ENCODE data around the gene ARID5A.

Gene ARID5A

DNA sequence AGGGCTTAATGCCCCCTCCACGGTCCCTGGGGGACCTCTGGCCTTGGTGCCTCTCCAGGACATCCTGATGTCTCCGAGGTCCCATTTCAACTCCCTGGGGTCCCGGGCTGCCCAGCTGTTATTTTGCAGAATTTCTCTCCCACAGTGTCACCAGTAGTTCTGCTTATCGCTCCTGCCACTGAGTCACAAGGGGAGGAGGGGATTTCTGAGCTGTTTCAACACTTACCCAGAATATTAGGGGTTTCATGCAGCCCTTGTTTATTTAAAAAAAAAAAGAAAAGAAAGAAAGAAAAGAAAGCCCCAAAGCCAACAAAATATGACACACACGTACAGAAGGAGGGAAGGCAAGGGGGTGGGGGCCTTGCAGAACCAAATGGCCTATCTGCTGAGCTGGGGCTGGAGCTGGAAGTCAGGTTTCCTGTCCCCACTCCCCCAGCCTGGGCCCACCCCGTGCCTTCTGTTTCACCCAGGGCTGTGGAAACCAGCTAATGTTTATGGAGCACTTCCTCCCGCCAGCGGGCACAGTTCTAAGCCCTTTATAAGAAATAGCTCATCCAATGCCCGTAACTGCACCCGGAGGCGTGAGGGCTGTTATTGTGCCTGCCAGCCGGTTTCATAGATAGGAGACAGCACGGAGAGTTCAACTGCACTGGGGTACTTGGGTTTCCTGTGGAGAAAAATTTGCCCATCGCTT lies 8.4 kb upstream of the ARID5A start:
- peak; percentile 84 to 85 for DNase-seq

DNA sequence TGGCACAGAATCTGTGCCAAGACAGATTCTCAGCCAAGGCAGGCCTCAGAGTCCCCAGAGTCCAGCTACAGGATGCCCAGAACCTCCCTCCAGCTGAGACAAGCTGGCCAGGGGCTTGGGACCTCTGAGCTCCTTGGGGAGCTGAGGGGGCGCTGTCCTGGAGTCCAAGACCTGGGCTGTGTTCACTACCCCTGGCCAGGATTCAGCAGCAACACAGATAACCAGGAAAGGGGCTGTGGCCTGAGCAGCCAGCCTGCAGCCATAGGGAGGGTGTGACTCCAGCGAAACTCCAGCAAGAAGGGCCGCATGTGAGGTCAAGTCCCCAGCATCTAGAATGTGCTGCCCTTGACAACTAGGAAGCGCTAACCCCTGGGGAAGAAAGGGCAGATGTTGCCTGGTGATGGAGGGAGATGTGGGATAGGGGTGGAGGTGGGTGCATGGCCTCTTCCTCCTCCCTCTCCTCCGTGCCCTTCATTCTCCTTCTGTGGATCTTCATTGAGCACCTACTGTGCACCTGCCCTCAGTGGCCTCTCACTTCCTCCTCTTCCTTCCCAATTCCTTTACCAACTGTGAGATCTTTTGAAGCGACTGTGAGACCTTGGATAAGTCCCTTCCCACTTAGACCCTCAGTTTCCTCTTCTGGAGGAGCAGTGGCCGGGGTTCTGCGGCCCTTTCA lies 7.7 kb upstream of the ARID5A start:
- no peak for DNase-seq

DNA sequence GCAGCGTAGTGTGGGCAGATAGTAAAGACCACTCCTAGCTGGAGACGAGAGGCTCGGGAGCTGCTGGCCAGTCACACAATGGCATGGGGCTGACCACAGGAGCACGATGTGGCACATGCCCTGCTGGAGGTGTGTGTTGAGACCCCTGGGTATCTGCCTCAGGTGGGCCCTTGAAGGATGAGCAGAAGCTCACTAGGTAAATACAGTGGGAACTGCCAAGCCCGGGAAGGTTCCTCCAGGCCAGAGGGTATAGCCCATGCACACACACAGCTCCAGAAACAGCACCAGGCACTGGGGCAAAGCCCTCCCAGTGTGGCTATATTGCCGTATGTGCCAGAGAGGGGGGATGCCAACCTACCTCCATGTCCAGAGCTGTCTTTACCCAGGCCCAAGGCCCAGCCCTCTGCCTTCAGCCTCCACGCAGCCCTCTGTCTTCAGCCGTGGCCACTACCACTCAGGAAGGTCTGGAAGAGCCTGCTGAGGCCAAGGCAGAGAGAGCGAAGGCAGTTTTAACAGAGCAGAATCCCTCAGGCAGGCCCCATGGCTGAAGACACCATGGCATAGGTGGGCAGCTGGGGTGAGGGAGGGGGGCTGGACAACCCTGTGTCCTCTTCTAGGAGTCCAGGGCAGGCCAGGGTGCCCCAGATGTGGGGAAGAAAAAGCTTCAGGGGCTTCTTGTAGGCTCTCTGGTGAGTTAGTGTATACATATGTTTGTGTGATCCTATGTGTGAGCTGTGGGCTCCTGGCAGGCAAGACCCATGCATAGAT lies 7.0 kb upstream of the ARID5A start:
- no peak for DNase-seq

DNA sequence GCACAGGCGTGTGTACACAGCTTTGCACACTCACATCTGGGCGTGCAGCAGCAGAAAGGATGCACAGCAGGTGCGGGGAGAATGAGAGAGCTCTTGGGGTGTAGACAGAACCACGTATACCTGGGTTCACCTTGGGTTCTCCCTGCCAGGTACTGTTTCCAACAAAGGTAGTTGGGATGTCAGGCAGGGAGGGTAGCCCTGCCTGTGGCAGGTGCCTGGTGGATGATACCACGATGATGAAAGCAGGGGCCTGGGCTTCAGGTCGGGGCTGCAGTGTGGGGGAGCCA lies 6.5 kb upstream of the ARID5A start:
- DNase-seq, result no peak

DNA sequence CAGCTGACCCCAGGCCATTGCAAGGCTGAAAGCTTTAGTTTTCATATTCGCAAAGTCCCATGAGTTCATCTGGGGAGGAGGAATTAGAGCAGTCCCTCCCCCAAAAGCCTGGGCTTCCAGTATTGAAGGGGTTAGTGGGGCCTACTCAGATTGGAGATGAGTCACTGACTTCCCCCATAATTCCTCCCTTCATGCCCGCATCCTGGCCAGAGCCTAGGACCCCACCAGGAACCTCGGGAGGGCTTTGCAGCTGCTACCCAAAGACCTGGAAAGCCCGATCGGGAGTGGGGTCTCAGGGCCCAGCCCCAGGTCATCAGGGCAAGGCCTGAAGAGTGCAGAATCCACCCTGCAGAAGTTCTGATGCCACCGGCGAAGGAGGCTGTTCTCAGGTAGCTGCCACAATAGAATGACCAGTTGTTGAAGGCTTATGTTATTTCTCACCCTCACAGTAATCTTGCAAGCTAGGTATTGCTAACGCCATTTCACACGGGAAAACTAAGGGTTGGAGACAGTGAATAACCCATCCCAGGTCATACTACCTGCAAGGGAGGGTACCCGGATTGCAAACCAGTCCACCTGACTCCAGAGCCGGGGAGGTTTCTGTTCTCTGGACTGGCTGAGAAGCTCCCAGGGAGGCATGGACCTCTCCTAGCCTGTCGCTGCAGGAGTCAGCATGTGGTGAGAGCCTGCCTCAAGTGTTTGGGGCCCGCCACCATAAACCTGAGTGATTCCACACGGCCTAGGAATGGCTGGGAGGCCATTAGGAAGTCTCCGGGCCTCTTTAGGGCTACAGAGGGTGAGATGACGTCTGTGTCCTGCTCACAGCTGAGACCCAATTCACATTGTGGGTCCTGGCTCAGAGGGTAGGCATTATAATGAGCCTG lies 5.8 kb upstream of the ARID5A start:
- no peak for DNase-seq

DNA sequence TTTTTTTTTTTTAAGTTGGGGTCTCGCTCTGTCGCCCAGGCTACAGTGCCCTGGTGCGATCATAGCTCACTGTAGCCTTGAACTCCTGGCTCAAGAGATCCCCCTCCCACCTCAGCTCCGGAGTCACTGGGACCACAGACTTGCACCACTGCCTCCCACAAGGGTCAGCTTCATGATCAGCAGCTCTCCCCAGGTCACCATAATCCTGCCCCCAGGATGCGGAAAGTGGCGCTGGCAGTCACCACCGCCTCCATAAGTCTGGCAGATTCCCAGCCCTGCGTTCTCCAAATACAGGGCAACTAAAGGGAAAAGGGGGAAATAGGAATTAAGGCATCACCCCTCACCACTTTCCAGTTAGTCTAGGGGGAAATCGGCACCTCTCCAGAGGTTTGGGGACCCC lies 5.2 kb upstream of the ARID5A start:
- no peak for DNase-seq

DNA sequence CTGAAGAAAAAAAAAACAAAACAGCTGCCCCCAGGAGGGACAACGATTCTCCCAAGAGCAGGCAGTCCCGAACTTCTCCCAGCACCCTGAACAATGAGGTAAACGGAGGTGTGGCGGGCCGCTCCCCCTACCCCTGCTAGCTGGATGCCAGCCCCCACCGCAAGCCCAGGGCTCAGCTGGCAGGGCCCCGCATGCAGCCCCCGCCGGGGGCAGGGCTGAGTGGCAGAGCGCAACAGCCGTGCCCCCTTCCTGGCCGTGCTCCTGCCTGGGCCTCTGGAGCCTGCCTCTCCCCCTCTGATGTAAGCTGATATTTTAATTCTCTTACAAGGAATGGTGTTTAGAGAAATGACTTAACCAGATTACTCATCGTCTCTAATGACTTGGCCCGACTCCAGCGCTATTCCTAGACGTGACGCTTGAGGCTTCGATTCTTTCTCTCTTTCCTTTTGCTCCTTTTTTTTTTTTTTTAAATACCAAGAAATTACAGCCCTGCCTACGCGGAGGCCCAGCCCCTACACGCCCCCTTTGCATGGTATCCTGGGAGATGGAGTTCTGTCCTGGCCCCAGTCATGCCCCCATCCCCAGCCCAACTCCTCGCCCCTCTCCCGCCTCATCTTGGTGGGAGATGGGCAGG lies 4.6 kb upstream of the ARID5A start:
- peak; percentile 92 to 94 for DNase-seq

DNA sequence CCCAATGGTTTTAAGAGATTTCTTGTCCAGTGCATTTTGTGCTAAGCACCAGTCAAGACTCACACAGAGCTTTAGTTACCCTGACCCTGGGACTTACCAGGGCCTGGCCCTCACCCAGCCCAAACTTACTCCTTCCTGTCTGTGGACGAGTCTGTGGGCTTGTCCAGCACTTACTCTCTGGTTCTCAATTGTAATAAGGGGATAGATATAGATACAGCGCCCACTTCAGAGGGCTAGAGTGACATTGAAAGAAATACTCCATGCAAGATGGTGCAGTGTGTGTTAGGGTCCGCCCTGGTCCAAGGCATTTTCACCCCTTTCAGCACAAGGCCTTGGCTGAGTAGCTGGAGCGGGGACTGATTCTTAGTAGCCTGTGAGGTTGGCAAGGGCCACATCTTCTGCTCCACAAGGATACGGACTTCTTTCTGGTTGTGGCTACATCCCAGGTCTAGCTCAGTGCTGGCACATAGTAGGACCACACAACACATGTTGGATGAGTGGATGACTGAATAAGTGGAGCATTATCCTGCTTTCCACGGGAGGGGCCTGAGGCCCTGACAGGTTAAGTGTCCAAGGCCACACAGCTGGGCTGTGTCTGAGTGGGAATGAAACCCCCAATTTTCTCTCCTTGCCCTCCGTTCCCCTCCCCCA lies 3.8 kb upstream of the ARID5A start:
- no peak for DNase-seq

DNA sequence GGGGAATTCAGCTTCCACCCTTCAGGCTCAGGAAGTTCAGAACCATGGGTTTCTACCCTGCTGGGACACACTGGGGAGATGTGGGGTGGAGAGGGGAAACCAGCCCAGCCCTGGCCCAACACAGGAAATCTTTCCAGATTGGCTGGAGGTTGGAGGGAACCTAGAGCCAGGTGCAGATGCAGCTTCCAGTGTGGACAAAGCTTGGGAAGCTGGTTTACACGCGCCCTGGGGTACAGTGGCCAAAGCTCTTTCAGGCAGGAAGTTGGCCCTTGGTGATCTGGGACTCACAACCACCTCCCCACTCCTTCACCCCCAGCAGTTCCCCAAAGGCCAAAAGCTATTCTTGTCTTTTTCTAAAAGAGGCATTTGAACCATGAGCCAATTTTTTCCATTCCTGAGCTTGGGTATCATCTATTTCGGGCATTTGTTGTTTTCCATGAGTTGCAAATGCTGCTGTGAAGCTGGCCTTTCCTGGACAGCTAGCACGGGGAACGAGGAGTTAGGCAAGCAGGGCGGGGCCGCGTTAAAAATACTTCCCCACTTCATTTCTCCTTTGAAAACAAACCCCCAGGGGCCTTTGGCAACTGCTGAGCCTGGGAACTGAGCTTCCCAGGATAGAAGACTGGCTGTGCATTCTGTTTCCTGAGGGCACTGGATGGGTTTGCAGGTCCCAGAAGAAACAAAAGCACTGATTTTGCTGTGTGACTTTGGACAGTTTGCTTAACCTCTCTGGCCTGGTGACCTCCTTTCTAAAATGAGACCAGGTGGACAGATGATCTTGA lies 3.1 kb upstream of the ARID5A start:
- peak; percentile 13 to 46 for DNase-seq

DNA sequence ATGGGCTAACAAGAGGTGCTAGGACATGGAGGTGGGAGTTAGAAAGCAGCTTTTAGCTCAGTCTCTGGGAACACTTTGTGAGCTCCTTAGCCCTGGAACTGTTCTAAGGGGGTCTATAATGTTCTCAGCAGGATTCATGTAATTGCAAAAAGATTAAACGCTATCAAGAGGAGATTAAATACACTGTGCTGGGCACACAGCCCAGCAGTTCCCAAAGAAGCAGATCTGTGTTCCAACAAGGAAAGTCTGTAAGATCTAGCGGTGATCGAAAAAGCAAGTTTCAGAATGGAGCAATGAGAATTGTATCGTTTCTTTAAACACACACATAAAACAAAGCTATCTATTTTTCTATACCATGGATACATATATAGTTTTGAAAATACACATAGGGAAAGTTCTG lies 2.4 kb upstream of the ARID5A start:
- DNase-seq, result no peak

DNA sequence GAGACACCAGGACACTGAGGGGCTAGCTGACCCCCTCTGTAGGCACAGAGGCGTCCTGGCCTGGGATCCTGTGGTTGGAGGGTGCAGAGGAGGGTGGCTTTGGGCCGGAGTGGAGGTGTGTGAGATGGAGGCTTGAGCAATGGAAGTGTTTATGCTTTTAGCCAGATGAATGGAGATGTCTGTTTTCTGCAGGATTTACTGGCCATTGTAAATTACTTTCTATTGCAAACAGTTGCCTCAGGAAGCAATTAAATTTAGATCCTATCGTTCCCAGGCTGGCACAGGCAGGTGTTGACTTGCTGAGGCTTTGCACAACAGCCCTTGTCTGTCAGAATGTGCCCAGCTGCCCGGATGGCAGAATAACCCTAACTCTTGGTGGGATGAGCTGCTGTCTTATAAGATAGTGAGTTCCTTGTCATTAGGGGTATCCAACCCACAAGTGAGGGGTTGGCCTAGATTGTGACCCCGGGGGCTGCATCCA lies 1.8 kb upstream of the ARID5A start:
- no peak for DNase-seq

DNA sequence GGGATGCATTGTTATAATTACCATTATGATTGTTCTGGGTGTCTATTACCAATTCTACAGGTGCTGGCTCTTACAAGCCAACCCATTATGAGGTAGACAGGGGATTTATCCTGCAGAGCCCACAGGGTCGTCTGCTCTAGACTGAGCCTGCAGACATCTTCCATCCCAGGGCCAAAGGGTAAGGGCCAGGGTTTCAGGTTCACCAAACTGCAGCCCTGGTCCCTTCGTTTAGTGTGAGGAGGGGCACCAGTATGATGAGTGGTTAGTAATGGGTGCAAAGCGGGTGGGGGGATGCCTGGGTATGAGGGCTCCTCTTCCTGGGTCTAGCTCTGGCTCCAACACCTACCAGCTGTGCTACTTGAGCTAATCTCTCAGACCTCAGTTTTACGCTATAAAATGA lies 1.2 kb upstream of the ARID5A start:
- DNase-seq, result no peak

DNA sequence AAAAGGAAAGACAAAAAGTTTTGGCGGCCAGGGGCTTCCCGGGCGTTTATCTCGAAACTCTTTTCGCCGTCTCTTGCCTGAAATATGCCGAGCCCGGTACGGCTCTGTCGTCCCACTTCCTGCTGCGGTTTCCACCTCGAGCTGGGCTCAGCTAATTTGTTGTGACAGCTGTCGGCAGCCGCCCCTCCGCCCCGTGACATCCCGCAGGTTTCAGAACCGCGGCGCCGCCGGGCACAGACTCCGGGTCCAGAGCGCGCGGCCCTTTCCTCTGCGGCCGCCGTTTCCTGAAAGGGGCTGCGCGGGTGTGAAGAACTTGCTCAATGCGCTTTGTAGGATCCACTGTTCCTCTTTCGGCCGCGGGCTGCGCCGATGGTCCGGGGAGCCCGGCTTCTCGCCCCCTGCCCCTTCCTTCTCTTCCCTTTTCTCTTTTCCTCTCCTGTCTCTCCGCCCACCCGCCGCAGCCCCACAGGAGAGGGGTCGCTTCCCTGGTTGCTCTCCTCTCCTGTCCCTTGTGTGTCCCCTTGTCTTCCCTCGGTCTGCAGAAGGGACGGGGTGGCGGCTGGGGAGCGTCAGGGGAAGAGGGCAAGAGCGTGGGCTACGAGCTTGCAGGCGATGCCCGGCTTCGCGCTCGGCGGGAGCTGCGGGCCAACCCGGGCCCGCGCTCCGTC lies 648 bp downstream of the ARID5A start:
- DNase-seq, result peak; percentile 90 to 93

DNA sequence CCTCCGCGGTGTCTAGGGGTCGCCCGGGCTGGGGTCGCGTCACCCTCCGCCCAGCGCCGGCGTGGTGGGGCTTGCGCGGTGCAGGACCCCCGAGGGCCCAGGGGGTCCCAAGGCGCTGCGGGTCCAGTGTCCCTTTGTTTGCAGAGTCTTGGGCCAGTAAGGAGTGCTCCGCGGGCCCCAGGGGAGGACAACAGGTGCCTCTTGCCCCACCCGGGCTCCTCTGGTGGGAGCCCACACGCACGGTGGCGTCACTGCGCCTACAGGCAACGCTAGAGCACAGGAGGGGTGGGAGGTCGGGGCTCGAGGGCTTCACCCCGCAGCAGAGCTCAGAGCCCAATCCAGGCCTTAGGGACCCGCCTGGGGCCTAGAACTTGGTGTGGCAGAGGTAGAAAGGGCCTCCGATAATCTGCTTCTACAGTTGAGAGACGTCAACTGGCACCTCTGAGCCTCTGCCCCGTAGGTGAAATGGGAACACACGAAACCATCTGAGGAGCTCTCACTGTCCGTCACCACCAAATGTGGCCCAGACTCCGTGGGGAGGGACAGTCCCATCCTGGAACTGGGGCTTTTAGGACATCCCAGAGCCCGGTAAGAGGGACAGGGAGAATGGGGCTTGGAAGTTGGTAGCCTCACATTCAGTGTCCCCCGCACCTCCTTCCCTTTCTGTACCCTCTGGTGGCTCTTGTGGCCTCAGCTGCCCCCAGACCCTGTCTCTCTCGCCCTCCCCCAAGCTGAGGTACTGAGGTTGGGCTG lies 1.4 kb downstream of the ARID5A start:
- peak; percentile 76 to 79 for DNase-seq

DNA sequence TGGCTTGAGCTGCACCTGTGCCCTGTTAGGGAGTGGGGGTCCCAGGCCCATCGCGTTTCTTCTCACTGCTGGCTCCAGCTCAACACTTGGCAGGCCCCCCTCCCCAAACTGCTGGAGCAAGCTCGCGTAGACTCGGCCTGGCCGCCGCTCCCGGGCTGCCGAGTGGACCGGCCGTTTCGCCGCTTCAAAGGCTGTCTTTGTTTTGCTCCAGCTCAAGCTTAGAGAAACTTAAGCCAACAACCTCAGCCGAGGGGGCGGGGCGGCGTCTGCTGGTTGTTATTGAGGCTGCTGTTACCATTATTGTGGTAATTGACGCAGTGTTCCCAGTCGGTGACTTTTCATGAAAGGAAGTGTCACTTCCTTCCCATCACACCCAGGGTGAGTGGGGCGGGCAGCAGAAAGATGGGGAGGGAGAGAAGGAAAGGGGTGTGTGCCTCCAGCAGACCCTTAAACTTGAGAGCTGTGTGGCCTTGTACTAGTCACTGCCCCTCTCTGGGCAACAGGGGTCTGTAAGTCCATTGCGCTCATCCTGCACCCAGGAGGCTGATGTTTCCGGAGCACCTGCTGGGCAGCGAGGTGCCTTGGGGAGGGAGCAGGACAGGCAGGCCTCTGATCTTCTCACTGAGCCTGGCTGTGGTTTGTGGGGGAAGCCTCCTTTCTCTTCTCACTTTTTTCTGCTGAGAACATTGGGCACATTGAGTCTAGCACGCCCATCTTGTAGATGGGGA lies 2.1 kb downstream of the ARID5A start:
- DNase-seq, result peak; percentile 93 to 95

DNA sequence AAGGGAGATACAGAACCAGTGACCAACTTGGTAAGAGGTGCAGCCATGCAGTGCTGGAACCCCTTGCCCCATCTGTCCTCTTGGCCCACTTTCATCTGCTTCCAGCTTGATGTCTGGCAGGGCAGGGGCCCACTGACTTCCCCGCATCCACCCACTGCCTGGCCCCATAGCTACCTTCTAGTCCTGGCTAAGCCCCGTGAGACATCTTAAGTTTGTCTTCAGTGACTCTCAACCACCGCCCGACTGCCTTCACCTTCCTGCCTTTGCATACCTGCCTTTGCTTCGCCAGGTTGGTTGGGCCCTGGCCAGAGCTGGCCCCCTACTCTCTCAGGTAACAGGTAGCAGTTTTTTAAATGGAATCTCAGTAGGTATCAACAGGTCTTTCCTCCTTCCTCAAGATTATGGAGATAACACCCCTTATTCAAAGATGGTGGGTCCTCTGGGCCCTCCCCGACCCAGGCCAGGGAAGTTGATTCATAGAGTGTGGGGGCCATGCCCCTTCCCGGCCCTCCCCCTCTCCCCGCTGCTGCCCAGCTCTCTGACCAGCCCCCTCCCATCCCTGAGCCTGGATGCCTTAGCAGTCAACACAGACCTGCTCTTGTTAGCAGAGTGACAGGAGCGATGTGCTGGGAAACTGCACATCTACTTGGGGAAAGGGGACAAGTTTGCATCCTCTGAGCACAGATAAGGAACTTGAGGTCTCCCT lies 2.8 kb downstream of the ARID5A start:
- no peak for DNase-seq

DNA sequence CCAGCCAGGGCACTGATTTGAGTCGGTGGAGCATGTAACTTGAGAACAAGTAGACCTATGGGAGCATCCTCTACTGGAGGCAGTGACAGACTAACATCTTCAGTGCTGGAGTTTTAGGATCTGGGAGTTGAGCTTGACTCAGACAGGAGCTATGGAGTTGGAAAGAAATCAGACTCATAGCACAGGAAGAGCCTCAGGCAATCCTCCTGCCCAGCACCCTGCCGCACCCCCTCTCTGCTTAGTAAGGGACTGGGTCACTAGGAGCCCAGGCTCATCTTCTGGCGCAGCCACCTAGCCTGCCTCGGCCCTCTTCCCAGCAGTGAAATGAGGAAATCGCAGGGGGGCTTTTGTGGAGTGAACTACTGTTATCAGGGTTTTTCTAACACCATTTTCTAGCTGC lies 3.6 kb downstream of the ARID5A start:
- no peak for DNase-seq

DNA sequence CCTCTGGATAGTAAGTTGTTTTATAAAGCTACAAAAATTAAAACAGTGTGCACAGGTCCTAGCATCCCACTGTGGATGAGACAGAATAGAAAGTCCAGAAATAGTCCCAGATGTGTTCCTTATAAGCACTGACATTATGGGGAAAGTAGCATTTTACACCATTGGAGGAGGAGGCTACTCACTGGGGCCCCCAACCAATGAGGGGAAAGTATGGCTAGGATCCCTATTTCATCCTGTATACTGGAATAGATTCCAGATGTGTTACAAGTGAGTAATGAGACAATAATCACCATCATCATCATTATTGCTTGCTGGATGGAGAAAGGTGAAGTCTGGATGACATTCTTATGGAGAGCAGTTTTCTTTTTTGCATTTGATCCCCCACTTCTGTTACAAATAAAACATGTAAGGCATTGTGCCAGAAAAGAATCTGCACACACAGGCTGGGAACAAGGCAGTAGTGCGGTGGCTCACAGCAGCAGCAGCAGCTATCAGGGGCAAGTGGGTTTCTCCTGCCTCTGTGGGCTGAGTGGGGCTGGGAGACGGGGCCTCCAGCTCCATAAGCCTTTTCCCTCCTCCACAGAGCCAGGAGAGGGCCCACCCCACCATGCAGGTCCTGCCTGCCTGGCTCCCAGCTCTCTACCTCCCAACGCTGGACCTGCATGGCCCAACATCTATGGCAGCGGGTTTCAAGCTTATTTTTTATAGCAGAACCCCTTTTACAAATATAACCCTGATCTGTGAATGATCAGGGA lies 5.0 kb downstream of the ARID5A start:
- DNase-seq, result no peak
